ENCODE measurements around the gene SPRR4. TPM values are rescaled to one million over a fixed set of nuclear protein-coding genes. Genes with fewer than 3 reads are reported as not detected.
"Not testable (repeated sequence)": the region's sequence is repeated elsewhere in the genome, so short reads cannot be mapped to it uniquely, and the experiment has no call there.

Gene SPRR4
- total RNA-seq, 2 experiments from 2014 or later: not detected

GRCh38 chr1:152999818-153000217 is 29.4 kb downstream of the SPRR4 start:
- DNase-seq (ENCODE audit: low spot score): no peak
- Histone ChIP-seq H3K79me2 (ENCODE audit: insufficient read depth, low read depth, low read length) (no peaks in the 10 kb centered on the region), H3K9me3 (ENCODE audit: low read length) (no peaks in the 10 kb centered on the region), H3K4me3 (ENCODE audit: low read depth, low read length, poor library complexity, severe bottlenecking) (no peak overlapping the region), H2AFZ (ENCODE audit: low read length) (no peak overlapping the region), H3K9me2 (ENCODE audit: insufficient read depth, low read length) (no peaks in the 10 kb centered on the region), H3K4me2 (ENCODE audit: low read length) (no peak overlapping the region), H3K36me3 (ENCODE audit: insufficient read depth, low read length) (no peaks in the 10 kb centered on the region), H3K4me1 (ENCODE audit: insufficient read depth, low read length, poor library complexity, severe bottlenecking) (no peaks in the 10 kb centered on the region), H4K20me1 (ENCODE audit: insufficient read depth, low read length) (no peaks in the 10 kb centered on the region), H3K27ac (ENCODE audit: low read depth, low read length, poor library complexity, severe bottlenecking) (no peak overlapping the region)
- ChIA-PET POLR2A (no interaction called here), CTCF (ENCODE audit: unreplicated experiment) (no interaction called here)
- TF ChIP-seq CTCF (conservative IDR thresholded peaks at IDR 0.05; ENCODE audit: low read length): no peak
- TF ChIP-seq EZH2phosphoT487 (IDR thresholded peaks at IDR 0.05; ENCODE audit: borderline replicate concordance, low read depth, low read length): no peak
- intact Hi-C loops (cut with micrococcal nuclease; ENCODE audit: unreplicated experiment): no loop called here
- BruUV-seq (replicated peaks): no TSS peak

GRCh38 chr1:153000294-153000693 is 29.8 kb downstream of the SPRR4 start:
- Histone ChIP-seq H3K27ac (ENCODE audit: low read depth, low read length, poor library complexity, severe bottlenecking) (no peak overlapping the region), H3K4me1 (ENCODE audit: insufficient read depth, low read length, poor library complexity, severe bottlenecking) (no peaks in the 10 kb centered on the region), H3K79me2 (ENCODE audit: insufficient read depth, low read depth, low read length) (no peaks in the 10 kb centered on the region), H2AFZ (ENCODE audit: low read length) (no peak overlapping the region), H4K20me1 (ENCODE audit: insufficient read depth, low read length) (no peaks in the 10 kb centered on the region), H3K4me2 (ENCODE audit: low read length) (no peak overlapping the region), H3K36me3 (ENCODE audit: insufficient read depth, low read length) (no peaks in the 10 kb centered on the region), H3K9me2 (ENCODE audit: insufficient read depth, low read length) (no peaks in the 10 kb centered on the region), H3K9me3 (ENCODE audit: low read length) (no peaks in the 10 kb centered on the region), H3K4me3 (ENCODE audit: low read depth, low read length, poor library complexity, severe bottlenecking) (no peak overlapping the region)
- intact Hi-C loops (cut with micrococcal nuclease; ENCODE audit: unreplicated experiment): no loop called here
- POLR2A ChIA-PET: no interaction called here
- no peak for DNase-seq (ENCODE audit: low spot score)
- CTCF ChIA-PET (ENCODE audit: unreplicated experiment): no interaction called here
- TF ChIP-seq CTCF (conservative IDR thresholded peaks at IDR 0.05; ENCODE audit: low read length) (no peak), EZH2phosphoT487 (IDR thresholded peaks at IDR 0.05; ENCODE audit: borderline replicate concordance, low read depth, low read length) (no peak)
- no TSS peak for BruUV-seq (replicated peaks)

- Histone ChIP-seq H3K36me3 (ENCODE audit: insufficient read depth, low read length) (no peaks in the 10 kb centered on the region), H3K9me2 (ENCODE audit: insufficient read depth, low read length) (no peaks in the 10 kb centered on the region), H3K4me1 (ENCODE audit: insufficient read depth, low read length, poor library complexity, severe bottlenecking) (no peaks in the 10 kb centered on the region), H3K79me2 (ENCODE audit: insufficient read depth, low read depth, low read length) (no peaks in the 10 kb centered on the region), H2AFZ (ENCODE audit: low read length) (no peak within 1 kb of the TSS), H3K27ac (ENCODE audit: low read depth, low read length, poor library complexity, severe bottlenecking) (no peak within 1 kb of the TSS), H3K4me3 (ENCODE audit: low read depth, low read length, poor library complexity, severe bottlenecking) (no peak within 1 kb of the TSS), H4K20me1 (ENCODE audit: insufficient read depth, low read length) (no peaks in the 10 kb centered on the region), H3K4me2 (ENCODE audit: low read length) (no peak within 1 kb of the TSS), H3K9me3 (ENCODE audit: low read length) (no peaks in the 10 kb centered on the region)
- ChIA-PET POLR2A (no interaction called here), CTCF (ENCODE audit: unreplicated experiment) (no interaction called here)
- no peak for TF ChIP-seq EZH2phosphoT487 (IDR thresholded peaks at IDR 0.05; ENCODE audit: borderline replicate concordance, low read depth, low read length)
- no peak for TF ChIP-seq CTCF (conservative IDR thresholded peaks at IDR 0.05; ENCODE audit: low read length)
- no TSS peak for BruUV-seq (replicated peaks)
- intact Hi-C loops (cut with micrococcal nuclease; ENCODE audit: unreplicated experiment): no loop called here
- no peak for DNase-seq (ENCODE audit: low spot score)
Measured at GRCh38 chr1:153001382-153001781, 30.9 kb downstream of the SPRR4 start, which contains the start of gene SPRR3. SPRR3 (plus strand) TSS chr1:153001749; CDS start chr1:153003021, 1,272 bp downstream.

DNA sequence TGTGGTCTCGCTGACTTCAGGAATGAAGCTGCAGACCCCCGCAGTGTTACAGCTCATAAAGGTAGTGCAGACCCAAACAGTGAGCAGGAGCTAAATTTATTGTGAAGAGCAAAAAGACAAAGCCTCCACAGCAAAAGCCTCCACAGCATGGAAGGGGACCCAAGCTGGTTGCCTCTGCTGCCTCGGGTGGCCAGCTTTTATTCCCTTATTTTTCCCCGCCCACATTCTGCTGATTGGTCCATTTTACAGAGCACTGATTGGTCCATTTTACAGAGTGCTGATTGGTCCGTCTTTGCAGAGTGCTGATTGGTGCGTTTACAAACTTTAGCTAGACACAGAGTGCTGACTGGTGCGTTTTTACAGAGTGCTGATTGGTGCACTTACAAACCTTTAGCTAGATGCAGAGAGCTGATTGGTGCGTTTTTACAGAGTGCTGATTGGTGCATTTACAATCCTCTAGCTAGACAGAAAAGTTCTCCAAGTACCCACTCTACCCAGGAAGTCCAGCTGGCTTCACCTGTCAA is 40.8 kb downstream of the SPRR4 start:
- BruUV-seq (replicated peaks); CTCF ChIA-PET (ENCODE audit: unreplicated experiment); H3K36me3 ChIP-seq (ENCODE audit: insufficient read depth, low read length); H2AFZ ChIP-seq (ENCODE audit: low read length); intact Hi-C loops (cut with micrococcal nuclease; ENCODE audit: unreplicated experiment); H3K4me1 ChIP-seq (ENCODE audit: insufficient read depth, low read length, poor library complexity, severe bottlenecking); H3K79me2 ChIP-seq (ENCODE audit: insufficient read depth, low read depth, low read length); DNase-seq (ENCODE audit: low spot score); H4K20me1 ChIP-seq (ENCODE audit: insufficient read depth, low read length); H3K27ac ChIP-seq (ENCODE audit: low read depth, low read length, poor library complexity, severe bottlenecking); H3K4me2 ChIP-seq (ENCODE audit: low read length); H3K4me3 ChIP-seq (ENCODE audit: low read depth, low read length, poor library complexity, severe bottlenecking); H3K9me3 ChIP-seq (ENCODE audit: low read length); H3K9me2 ChIP-seq (ENCODE audit: insufficient read depth, low read length); POLR2A ChIA-PET: not testable (repeated sequence)
